ENCODE data around the gene DHCR24.

DNA sequence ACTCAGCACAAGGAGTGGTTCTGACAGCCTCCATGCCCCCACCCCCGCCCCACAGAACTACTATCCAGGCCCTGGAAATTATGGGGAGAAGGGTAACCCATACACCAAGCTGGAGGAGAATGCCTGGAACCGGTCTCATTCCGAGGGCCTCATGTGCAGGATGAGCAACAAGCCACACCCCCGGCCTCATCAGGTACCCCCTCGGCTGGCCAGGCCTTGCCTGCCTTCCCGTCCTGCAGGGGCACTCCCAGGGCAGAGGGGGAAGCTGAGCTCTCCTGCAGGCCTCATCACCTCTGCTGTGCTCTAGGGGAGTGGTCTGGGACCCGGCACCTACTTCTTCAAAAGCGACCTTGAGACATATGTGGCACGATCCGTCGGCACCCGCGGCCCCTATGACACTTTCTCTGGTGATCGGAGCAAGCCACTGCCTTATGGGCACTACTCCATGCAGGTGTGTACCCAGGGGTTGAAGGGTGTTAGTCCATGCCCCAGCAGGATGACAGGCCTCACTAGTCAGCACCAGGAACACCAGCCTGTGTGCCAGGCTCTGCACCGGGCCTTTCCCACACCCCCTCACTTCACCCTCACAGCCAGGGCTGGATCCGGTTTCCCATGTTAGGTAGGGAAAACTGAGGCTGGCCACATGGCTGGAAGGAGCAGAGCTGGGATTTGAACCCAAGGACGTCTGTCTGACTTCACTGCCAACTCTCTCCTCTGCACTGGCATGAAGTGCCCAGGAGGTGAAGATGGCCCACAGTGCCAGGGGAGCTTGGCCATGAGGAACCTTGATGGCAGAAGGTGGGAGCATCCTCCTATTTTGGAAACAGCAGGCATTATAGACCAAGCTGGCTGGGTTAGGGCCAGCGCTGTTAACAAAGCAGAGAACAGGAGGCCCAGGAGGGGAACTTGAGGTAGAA lies 75.0 kb downstream of the DHCR24 start:
- TF ChIP-seq CTCF (IDR thresholded peaks at IDR 0.05; ENCODE audit: low read length) (no peak), EZH2 (optimal IDR thresholded peaks at IDR 0.05; ENCODE audit: low read depth, low read length) (no peak)
